ENCODE results near the gene BRICD5. TPM values are rescaled to one million over a fixed set of nuclear protein-coding genes. Genes with fewer than 3 reads are reported as not detected.

The BRICD5 gene
- total RNA-seq, 1 experiment from 2014 or later = 4.8 TPM

DNA sequence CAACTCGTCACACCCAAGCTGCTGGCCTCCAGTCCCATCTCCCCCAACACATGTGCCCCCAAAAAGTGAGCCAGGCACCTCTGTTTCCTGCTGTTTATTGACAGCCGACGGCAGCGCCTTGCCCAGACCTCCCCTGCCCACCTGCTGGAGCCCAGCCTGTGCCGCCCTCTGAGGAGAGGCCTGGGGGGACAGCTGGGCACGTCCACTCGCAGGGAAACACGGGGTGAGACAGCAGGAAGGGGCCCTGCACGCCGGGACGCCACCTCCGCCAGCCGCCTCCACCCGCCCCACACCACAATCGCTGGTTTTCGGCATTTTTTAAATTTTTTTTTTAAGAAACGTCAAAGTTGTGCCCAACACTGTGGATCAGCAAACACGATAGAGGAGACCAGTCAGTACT is 33.6 kb downstream of the BRICD5 start:
- Histone ChIP-seq H3K9me3 (ENCODE audit: low read length) (no peaks in the 10 kb centered on the region), H3K36me3 (ENCODE audit: low read depth, low read length) (no peaks in the 10 kb centered on the region), H2AFZ (ENCODE audit: low read length) (no peak overlapping the region), H3K27ac (ENCODE audit: low read length) (no peak overlapping the region), H4K20me1 (ENCODE audit: low read length) (no peaks in the 10 kb centered on the region), H3F3A (ENCODE audit: low read length, unreplicated experiment) (no peaks in the 10 kb centered on the region), H3K27me3 (ENCODE audit: low read length) (no peaks in the 10 kb centered on the region), H3K4me1 (ENCODE audit: insufficient read depth, low read length) (no peaks in the 10 kb centered on the region), H3K9me2 (replicated peaks; ENCODE audit: low read length) (no peaks in the 10 kb centered on the region), H3K9ac (ENCODE audit: low read length) (no peak overlapping the region), H3K4me2 (ENCODE audit: low read length) (no peak overlapping the region), H3K79me2 (ENCODE audit: low read length) (no peaks in the 10 kb centered on the region), H3K4me3 (ENCODE audit: low read length) (no peak overlapping the region)
- TF ChIP-seq EZH2 (IDR thresholded peaks at IDR 0.05; ENCODE audit: low read length, unreplicated experiment) = no peak
- TF ChIP-seq, protein P1, sequence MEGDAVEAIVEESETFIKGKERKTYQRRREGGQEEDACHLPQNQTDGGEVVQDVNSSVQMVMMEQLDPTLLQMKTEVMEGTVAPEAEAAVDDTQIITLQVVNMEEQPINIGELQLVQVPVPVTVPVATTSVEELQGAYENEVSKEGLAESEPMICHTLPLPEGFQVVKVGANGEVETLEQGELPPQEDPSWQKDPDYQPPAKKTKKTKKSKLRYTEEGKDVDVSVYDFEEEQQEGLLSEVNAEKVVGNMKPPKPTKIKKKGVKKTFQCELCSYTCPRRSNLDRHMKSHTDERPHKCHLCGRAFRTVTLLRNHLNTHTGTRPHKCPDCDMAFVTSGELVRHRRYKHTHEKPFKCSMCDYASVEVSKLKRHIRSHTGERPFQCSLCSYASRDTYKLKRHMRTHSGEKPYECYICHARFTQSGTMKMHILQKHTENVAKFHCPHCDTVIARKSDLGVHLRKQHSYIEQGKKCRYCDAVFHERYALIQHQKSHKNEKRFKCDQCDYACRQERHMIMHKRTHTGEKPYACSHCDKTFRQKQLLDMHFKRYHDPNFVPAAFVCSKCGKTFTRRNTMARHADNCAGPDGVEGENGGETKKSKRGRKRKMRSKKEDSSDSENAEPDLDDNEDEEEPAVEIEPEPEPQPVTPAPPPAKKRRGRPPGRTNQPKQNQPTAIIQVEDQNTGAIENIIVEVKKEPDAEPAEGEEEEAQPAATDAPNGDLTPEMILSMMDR (conservative IDR thresholded peaks at IDR 0.05; ENCODE audit: low read depth, low read length) = no peak
- TF ChIP-seq EZH2phosphoT487 (IDR thresholded peaks at IDR 0.05; ENCODE audit: borderline replicate concordance, low read length) = no peak
- no peak for DNase-seq
- POLR2A ChIA-PET (ENCODE audit: unreplicated experiment) = no interaction called here
- CTCF ChIA-PET = no interaction called here
- intact Hi-C loops (cut with micrococcal nuclease) = no loop called here
- BruUV-seq (replicated peaks) = no TSS peak
- no peak for ATAC-seq

DNA sequence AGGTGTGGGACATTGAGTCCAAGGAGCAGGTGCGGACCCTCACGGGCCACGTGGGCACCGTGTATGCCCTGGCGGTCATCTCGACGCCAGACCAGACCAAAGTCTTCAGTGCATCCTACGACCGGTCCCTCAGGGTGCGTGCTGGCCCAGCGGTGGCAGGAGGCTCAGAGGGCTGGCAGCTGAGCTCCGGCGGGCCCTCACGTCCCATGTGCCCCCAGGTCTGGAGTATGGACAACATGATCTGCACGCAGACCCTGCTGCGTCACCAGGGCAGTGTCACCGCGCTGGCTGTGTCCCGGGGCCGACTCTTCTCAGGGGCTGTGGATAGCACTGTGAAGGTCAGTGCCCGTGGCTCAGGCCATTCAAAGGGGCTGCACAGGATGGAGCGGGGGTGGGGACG is 34.6 kb downstream of the BRICD5 start:
- Histone ChIP-seq H3K4me1 (ENCODE audit: insufficient read depth, low read length) (no peaks in the 10 kb centered on the region), H3K9me3 (ENCODE audit: low read length) (no peaks in the 10 kb centered on the region), H3K79me2 (ENCODE audit: low read length) (no peaks in the 10 kb centered on the region), H3K9ac (ENCODE audit: low read length) (no peak overlapping the region), H2AFZ (ENCODE audit: low read length) (no peak overlapping the region), H3K27ac (ENCODE audit: low read length) (no peak overlapping the region), H3K27me3 (ENCODE audit: low read length) (no peaks in the 10 kb centered on the region), H3K4me2 (ENCODE audit: low read length) (no peak overlapping the region), H3K36me3 (ENCODE audit: low read depth, low read length) (no peaks in the 10 kb centered on the region), H3F3A (ENCODE audit: low read length, unreplicated experiment) (no peaks in the 10 kb centered on the region), H4K20me1 (ENCODE audit: low read length) (no peaks in the 10 kb centered on the region), H3K4me3 (ENCODE audit: low read length) (no peak overlapping the region), H3K9me2 (replicated peaks; ENCODE audit: low read length) (no peaks in the 10 kb centered on the region)
- ChIA-PET POLR2A (ENCODE audit: unreplicated experiment) (no interaction called here), CTCF (no interaction called here)
- DNase-seq (no peak), ATAC-seq (no peak)
- intact Hi-C loops (cut with micrococcal nuclease) = no loop called here
- BruUV-seq (replicated peaks) = no TSS peak
- TF ChIP-seq EZH2 (IDR thresholded peaks at IDR 0.05; ENCODE audit: low read length, unreplicated experiment) (no peak), EZH2phosphoT487 (IDR thresholded peaks at IDR 0.05; ENCODE audit: borderline replicate concordance, low read length) (no peak)
- TF ChIP-seq, protein P1 (conservative IDR thresholded peaks at IDR 0.05; ENCODE audit: low read depth, low read length) = no peak

DNA sequence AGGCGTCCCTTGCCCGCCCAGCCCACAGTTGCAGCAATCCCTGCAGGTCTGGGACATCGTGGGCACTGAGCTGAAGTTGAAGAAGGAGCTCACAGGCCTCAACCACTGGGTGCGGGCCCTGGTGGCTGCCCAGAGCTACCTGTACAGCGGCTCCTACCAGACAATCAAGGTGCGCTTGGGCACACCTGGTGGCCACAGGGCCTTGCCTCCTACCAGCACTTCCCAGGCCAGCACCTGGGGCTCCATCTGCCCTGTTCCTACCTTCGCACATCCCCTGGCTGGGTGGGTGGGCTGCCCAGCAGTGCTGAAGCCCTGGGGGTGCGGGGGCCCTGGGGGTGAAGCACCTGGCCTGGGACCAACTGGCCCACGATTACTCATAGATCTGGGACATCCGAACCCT is 35.2 kb downstream of the BRICD5 start:
- H3K4me1 ChIP-seq (ENCODE audit: insufficient read depth, low read length) = no peaks in the 10 kb centered on the region
- no peak overlapping the region for H3K4me3 ChIP-seq (ENCODE audit: low read length)
- CTCF ChIA-PET = no interaction called here
- POLR2A ChIA-PET (ENCODE audit: unreplicated experiment) = no interaction called here
- no peak overlapping the region for H3K27ac ChIP-seq (ENCODE audit: low read length)
- no peak overlapping the region for H3K4me2 ChIP-seq (ENCODE audit: low read length)
- no peaks in the 10 kb centered on the region for H3F3A ChIP-seq (ENCODE audit: low read length, unreplicated experiment)
- H3K27me3 ChIP-seq (ENCODE audit: low read length) = no peaks in the 10 kb centered on the region
- H3K9me3 ChIP-seq (ENCODE audit: low read length) = no peaks in the 10 kb centered on the region
- no peak overlapping the region for H3K9ac ChIP-seq (ENCODE audit: low read length)
- ATAC-seq = no peak
- H3K36me3 ChIP-seq (ENCODE audit: low read depth, low read length) = no peaks in the 10 kb centered on the region
- intact Hi-C loops (cut with micrococcal nuclease) = no loop called here
- H3K79me2 ChIP-seq (ENCODE audit: low read length) = no peaks in the 10 kb centered on the region
- no peaks in the 10 kb centered on the region for H4K20me1 ChIP-seq (ENCODE audit: low read length)
- no TSS peak for BruUV-seq (replicated peaks)
- no peak for DNase-seq
- H2AFZ ChIP-seq (ENCODE audit: low read length) = no peak overlapping the region
- TF ChIP-seq EZH2 (IDR thresholded peaks at IDR 0.05; ENCODE audit: low read length, unreplicated experiment) (no peak), EZH2phosphoT487 (IDR thresholded peaks at IDR 0.05; ENCODE audit: borderline replicate concordance, low read length) (no peak)
- TF ChIP-seq, protein P1 (conservative IDR thresholded peaks at IDR 0.05; ENCODE audit: low read depth, low read length) = no peak
- H3K9me2 ChIP-seq (replicated peaks; ENCODE audit: low read length) = no peaks in the 10 kb centered on the region
